ENCODE results near the gene NDE1.

NDE1 gene

GRCh38 chr16:15741207-15741871 is 91.3 kb downstream of the NDE1 start:
- DNase-seq = no peak

- no peak for DNase-seq
Observed at GRCh38 chr16:15742716-15743115, 92.7 kb downstream of the NDE1 start.

GRCh38 chr16:15743657-15744056 is 93.6 kb downstream of the NDE1 start:
- no peak for DNase-seq

GRCh38 chr16:15746332-15746731 is 96.3 kb downstream of the NDE1 start:
- DNase-seq = no peak

GRCh38 chr16:15747937-15748336 is 97.9 kb downstream of the NDE1 start:
- DNase-seq = no peak

GRCh38 chr16:15748654-15749053 is 98.6 kb downstream of the NDE1 start:
- DNase-seq = no peak

- DNase-seq = no peak
Observed at GRCh38 chr16:15749371-15749770, 99.3 kb downstream of the NDE1 start.

GRCh38 chr16:15749985-15750384 is 99.9 kb downstream of the NDE1 start:
- DNase-seq = no peak

GRCh38 chr16:15751940-15752339 is 101.9 kb downstream of the NDE1 start:
- DNase-seq = no peak

GRCh38 chr16:15752717-15753488 is 102.9 kb downstream of the NDE1 start:
- DNase-seq = no peak

- no peak for DNase-seq
Observed at GRCh38 chr16:15754821-15755534, 104.9 kb downstream of the NDE1 start.

GRCh38 chr16:15757077-15757386 is 107.0 kb downstream of the NDE1 start:
- DNase-seq = no peak

- no peak for DNase-seq
Observed at GRCh38 chr16:15757630-15758251, 107.7 kb downstream of the NDE1 start.

- DNase-seq = no peak
Observed at GRCh38 chr16:15759070-15759469, 109.0 kb downstream of the NDE1 start.

GRCh38 chr16:15760129-15760528 is 110.1 kb downstream of the NDE1 start:
- DNase-seq = no peak

- no peak for DNase-seq
Observed at GRCh38 chr16:15764112-15764511, 114.1 kb downstream of the NDE1 start.

- no peak for DNase-seq
Observed at GRCh38 chr16:15765116-15765515, 115.1 kb downstream of the NDE1 start.

GRCh38 chr16:15765880-15766279 is 115.8 kb downstream of the NDE1 start:
- peak; percentile 25 to 67 for DNase-seq

GRCh38 chr16:15766918-15767317 is 116.9 kb downstream of the NDE1 start:
- DNase-seq = no peak

- DNase-seq = no peak
Observed at GRCh38 chr16:15768201-15768600, 118.2 kb downstream of the NDE1 start.

- no peak for DNase-seq
Observed at GRCh38 chr16:15769239-15769638, 119.2 kb downstream of the NDE1 start.

GRCh38 chr16:15770107-15770506 is 120.1 kb downstream of the NDE1 start:
- DNase-seq = no peak

GRCh38 chr16:15770512-15770911 is 120.5 kb downstream of the NDE1 start:
- DNase-seq = no peak

- no peak for DNase-seq
Observed at GRCh38 chr16:15771694-15772093, 121.6 kb downstream of the NDE1 start.

Measured in inflammatory macrophage treated with lipopolysaccharide for 1 hour (primary cell).